B cell (primary cell): ENCODE data around the gene ARHGAP45. TPM values are rescaled to one million over a fixed set of nuclear protein-coding genes. Genes with fewer than 3 reads are reported as not detected.
A peak's percentile ranks its signal among the peaks of the same experiment; 100 is the strongest.

Experiments used
- ATAC-seq: fragments of 200-7000 bp; cut with Tn5 transposase; one replicate; pipeline ENCODE4 v1.10.0; 2021; ENCODE audit warnings: low read depth, mild to moderate bottlenecking, moderate number of reproducible peaks, moderate library complexity
- CTCF ChIA-PET: fragments of 350-600 bp; sonication (Branson Sonifier 250); formaldehyde crosslinking; loops from one replicate; lab custom pipeline; 2021; ENCODE audit warnings: antibody characterized with exemption, inconsistent platforms; lab: Charles Lee
- POLR2A ChIA-PET: fragments of 350-600 bp; sonication (Branson Sonifier 250); formaldehyde crosslinking; loops from one replicate; lab custom pipeline; 2021; ENCODE audit warnings: antibody characterized with exemption; lab: Charles Lee
- DNase-seq: peaks from one replicate; pipeline ENCODE4 v3.0.0; 2013
- H2AFZ ChIP-seq: 2 replicates; pipeline ENCODE4 v1.6.1; 2012; ENCODE audit warnings: mild to moderate bottlenecking, low read depth, low read length; ENCODE audit not compliant: insufficient read depth, poor library complexity, severe bottlenecking
- H3K27ac ChIP-seq, 2 donors: 1 replicate in 1 of 2; 2 replicates in 1 of 2; pipeline ENCODE4 v1.5.1; 2012 to 2013; ENCODE audit warnings: low read length in 2 of 2, mild to moderate bottlenecking in 2 of 2, moderate library complexity in 1 of 2
- H3K27me3 ChIP-seq, 4 experiments: fragments of 200-600 bp in 1 of 4; sonication (generic) in 1 of 4; replicated peaks in 1 of 4; 1 replicate in 2 of 4; 2 replicates in 2 of 4; pipeline versions ENCODE4 v1.6.1 to v1.7.0; 2013 to 2016; ENCODE audit warnings: low read length in 3 of 4, mild to moderate bottlenecking in 2 of 4, mixed read lengths in 1 of 4, moderate library complexity in 1 of 4; ENCODE audit not compliant: insufficient read depth in 4 of 4, control insufficient read depth in 3 of 4; ENCODE audit errors: control extremely low read depth in 1 of 4
- H3K36me3 ChIP-seq, 2 experiments: replicated peaks in 1 of 2; 1 replicate in 1 of 2; 2 replicates in 1 of 2; pipeline versions ENCODE4 v1.6.1 to v1.7.1; 2013; ENCODE audit warnings: low read length in 1 of 2; ENCODE audit not compliant: insufficient read depth in 2 of 2, control insufficient read depth in 1 of 2; ENCODE audit errors: control extremely low read depth in 1 of 2, extremely low read depth in 1 of 2
- H3K4me1 ChIP-seq, 2 donors: fragments of 200-600 bp in 1 of 2; sonication (generic) in 1 of 2; 1 replicate in 1 of 2; 2 replicates in 1 of 2; pipeline versions ENCODE4 v1.5.1 to v1.6.1; 2013 to 2017; ENCODE audit warnings: low read length in 2 of 2; ENCODE audit not compliant: control insufficient read depth in 2 of 2, insufficient read depth in 2 of 2
- H3K4me2 ChIP-seq: replicated peaks from 2 replicates; pipeline ENCODE3; 2012; ENCODE audit warnings: mild to moderate bottlenecking, low read depth, low read length; ENCODE audit not compliant: poor library complexity, severe bottlenecking
- H3K4me3 ChIP-seq, 5 experiments: fragments of 200-600 bp in 1 of 5; sonication (generic) in 1 of 5; 1 replicate in 3 of 5; 2 replicates in 2 of 5; pipeline versions ENCODE4 v1.5.1 to v1.7.0; 2011 to 2016; ENCODE audit warnings: low read length in 4 of 5, mild to moderate bottlenecking in 4 of 5, low read depth in 2 of 5, control low read depth in 1 of 5, moderate library complexity in 1 of 5; ENCODE audit not compliant: insufficient read depth in 1 of 5; ENCODE audit errors: control extremely low read depth in 1 of 5, extremely low read depth in 1 of 5
- H3K79me2 ChIP-seq: fragments of 200-600 bp; sonication (generic); one replicate; pipeline ENCODE4 v1.6.0; 2016; ENCODE audit warnings: low read length; ENCODE audit not compliant: control insufficient read depth, insufficient read depth
- H3K9ac ChIP-seq: fragments of 200-600 bp; sonication (generic); 2 replicates; pipeline ENCODE4 v1.6.1; 2017; ENCODE audit warnings: mild to moderate bottlenecking, low read length, moderate library complexity
- H3K9me3 ChIP-seq, 3 donors: one replicate each; pipeline versions ENCODE4 v1.6.1 to v1.7.1; 2013; ENCODE audit warnings: low read length in 2 of 3; ENCODE audit not compliant: control insufficient read depth in 2 of 3, insufficient read depth in 1 of 3; ENCODE audit errors: control extremely low read depth in 1 of 3
- H4K20me1 ChIP-seq: 2 replicates; pipeline ENCODE4 v1.6.0; 2012; ENCODE audit warnings: mild to moderate bottlenecking, low read length; ENCODE audit not compliant: insufficient read depth, control insufficient read depth, poor library complexity, severe bottlenecking
- H3K27ac Mint-ChIP-seq: one replicate; pipeline ENCODE4 v1.8.0; 2021; ENCODE audit warnings: mixed read lengths
- H3K27me3 Mint-ChIP-seq: one replicate; pipeline ENCODE4 v1.8.0; 2021; ENCODE audit warnings: mixed read lengths
- H3K4me1 Mint-ChIP-seq: one replicate; pipeline ENCODE4 v1.8.0; 2021; ENCODE audit warnings: mixed read lengths
- H3K4me3 Mint-ChIP-seq: one replicate; pipeline ENCODE4 v1.8.0; 2021; ENCODE audit warnings: mixed read lengths
- H3K9me3 Mint-ChIP-seq: one replicate; pipeline ENCODE4 v1.8.0; 2022; ENCODE audit warnings: mixed read lengths; ENCODE audit not compliant: insufficient read depth
- CTCF ChIP-seq: fragments of 200-600 bp; IDR thresholded peaks from one replicate; pipeline ENCODE4 v1.8.0; 2022; ENCODE audit warnings: antibody characterized with exemption, mild to moderate bottlenecking
- EZH2 ChIP-seq: IDR thresholded peaks from 2 replicates; pipeline ENCODE4 v1.6.1; 2012; ENCODE audit warnings: borderline replicate concordance, low read depth, mild to moderate bottlenecking, moderate library complexity, low read length; ENCODE audit not compliant: insufficient read depth, poor library complexity, severe bottlenecking
- WGBS: methylation state at CpG from one replicate; pipeline ENCODE4 v1.1.5; 2013; ENCODE audit warnings: missing lambda C conversion rate; ENCODE audit not compliant: insufficient coverage; 5-methylcytosine and 5-hydroxymethylcytosine counted together
- intact Hi-C: fragments of 100-400 bp; cut with micrococcal nuclease; formaldehyde crosslinking; loops from one replicate; pipeline ENCODE4 v1.10.0; 2022
- polyA minus RNA-seq: library from RNA; depleted of rRNA, polyadenylated mRNA; stranded (reverse); fragments of >200 nt; gene quantifications from 2 replicates; pipeline ENCODE4 v1.2.3, GENCODE V29; 2012
- polyA plus RNA-seq: library from polyadenylated mRNA; depleted of rRNA; stranded (reverse); fragments of >200 nt; gene quantifications from 2 replicates; pipeline ENCODE4 v1.2.3, GENCODE V29; 2012
- total RNA-seq, 2 donors: library from RNA; stranded (reverse); fragments of 120-200 nt in 1 of 2; gene quantifications; 1 replicate in 1 of 2; 2 replicates in 1 of 2; pipeline versions ENCODE4 v1.2.3 to v1.2.4, GENCODE V29; 2013 to 2022

ARHGAP45 gene
- total RNA-seq (490 and 523 TPM in 2 replicates), polyA plus RNA-seq (488 and 579 TPM in 2 replicates), polyA minus RNA-seq (619 and 653 TPM in 2 replicates)
- 304 TPM for total RNA-seq (2013)

- ChIA-PET CTCF (interaction anchor here (0.6 to 5.2 kb wide), 15 partner anchors 9 to 208 kb away, joined by 3 to 56 read pairs (median 6); partner anchors contain the start of genes ABCA7, CNN2, FAM174C and POLR2E), POLR2A (interaction anchor here (0.6 to 6.3 kb wide), 22 partner anchors 8 to 1617 kb away, joined by 3 to 97 read pairs (median 5); partner anchors contain the start of genes ABCA7, ATP5F1D, CNN2 and GPX4)
- Histone ChIP-seq H3K4me2 (peak within 1 kb of the TSS; percentile 91), H3K27me3 (no peaks in the 10 kb centered on the region), H3K4me1 (peaks cover 44 to 68% of the 10 kb centered on the region in 2 donors), H3K79me2 (peaks cover 51% of the 10 kb centered on the region), H3K27ac (peak within 1 kb of the TSS; percentile 77 to 87), H3K9me3 (peaks cover 0 to 25% (median 0%) of the 10 kb centered on the region in 3 donors), H2AFZ (peak within 1 kb of the TSS; percentile 38), H3K4me3 (peak within 1 kb of the TSS; percentile 55 to 99 (median 90)), H3K9ac (peak within 1 kb of the TSS; percentile 94), H3K36me3 (peaks cover 0 to 33% of the 10 kb centered on the region in 2 experiments), H4K20me1 (peaks cover 68% of the 10 kb centered on the region)
- DNase-seq (peak; percentile 85), ATAC-seq (peak; percentile 56)
- H3K4me1 Mint-ChIP-seq = peaks cover 37% of the 10 kb centered on the region
- peak within 1 kb of the TSS; percentile 97 for H3K27ac Mint-ChIP-seq
- WGBS = 2% methylated on average over 61 of the region's 61 CpGs
- peak within 1 kb of the TSS; percentile 96 for H3K4me3 Mint-ChIP-seq
- no peak for TF ChIP-seq CTCF
- no peak for TF ChIP-seq EZH2
- H3K27me3 Mint-ChIP-seq = no peaks in the 10 kb centered on the region
- no peaks in the 10 kb centered on the region for H3K9me3 Mint-ChIP-seq
- intact Hi-C loops = loop anchor here (5.0 to 10.0 kb wide), 2 partner anchors 35 to 142 kb away; partner anchors contain the start of genes ARID3A and GPX4
Measured at GRCh38 chr19:1066748-1067340, at the start of gene ARHGAP45. TSS of gene ARHGAP45 (plus strand) at chr19:1067167. CDS start at chr19:1067406, 239 bp downstream.

- no peak overlapping the region for H2AFZ ChIP-seq
- no peak overlapping the region for H3K27ac ChIP-seq
- H3K9ac ChIP-seq = no peak overlapping the region
- H3K27me3 ChIP-seq = no peaks in the 10 kb centered on the region
- WGBS = 95% methylated on average over 9 of the region's 9 CpGs
- peaks cover 0 to 24% of the 10 kb centered on the region in 2 experiments for H3K36me3 ChIP-seq
- peaks cover 81% of the 10 kb centered on the region for H3K79me2 ChIP-seq
- intact Hi-C loops = no loop called here
- no peak for DNase-seq
- Mint-ChIP-seq H3K9me3 (no peaks in the 10 kb centered on the region), H3K4me1 (peaks cover 51% of the 10 kb centered on the region), H3K27me3 (no peaks in the 10 kb centered on the region), H3K4me3 (peak overlapping the region; percentile 79), H3K27ac (no peak overlapping the region)
- ChIA-PET CTCF (interaction anchor here (1.6 kb wide), 1 partner anchor 223 kb away, joined by 6 read pairs; no protein-coding TSS in a partner anchor), POLR2A (interaction anchor here (0.6 to 1.6 kb wide), 4 partner anchors 9 to 1914 kb away, joined by 3 to 11 read pairs (median 6); no protein-coding TSS in a partner anchor)
- H3K4me1 ChIP-seq = peaks cover 41 to 65% of the 10 kb centered on the region in 2 donors
- no peaks in the 10 kb centered on the region for H3K9me3 ChIP-seq
- peaks cover 78% of the 10 kb centered on the region for H4K20me1 ChIP-seq
- ATAC-seq = no peak
- H3K4me3 ChIP-seq = no peak overlapping the region
- TF ChIP-seq CTCF (no peak), EZH2 (no peak)
- H3K4me2 ChIP-seq = peak overlapping the region; percentile 57
Measured at GRCh38 chr19:1017906-1018305, 49.1 kb upstream of the ARHGAP45 start.
